ENCODE data around the gene LRP5. TPM values are rescaled to one million over a fixed set of nuclear protein-coding genes. Genes with fewer than 3 reads are reported as not detected.
"Not testable (repeated sequence)": the region's sequence is repeated elsewhere in the genome, so short reads cannot be mapped to it uniquely, and the experiment has no call there.

LRP5 gene
- total RNA-seq, 1 donor from 2014 or later, result 15.1 TPM

DNA sequence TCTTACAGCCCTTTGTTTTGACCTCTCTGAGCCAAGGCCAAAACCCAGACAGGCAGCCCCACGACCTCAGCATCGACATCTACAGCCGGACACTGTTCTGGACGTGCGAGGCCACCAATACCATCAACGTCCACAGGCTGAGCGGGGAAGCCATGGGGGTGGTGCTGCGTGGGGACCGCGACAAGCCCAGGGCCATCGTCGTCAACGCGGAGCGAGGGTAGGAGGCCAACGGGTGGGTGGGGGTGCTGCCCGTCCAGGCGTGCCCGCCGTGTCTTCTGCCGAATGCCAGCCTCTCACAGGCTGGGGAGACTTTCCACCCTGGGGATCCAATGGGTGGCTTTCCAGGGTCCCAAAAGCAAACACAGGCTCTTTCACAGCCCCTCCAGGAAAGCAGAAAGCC lies 111.1 kb downstream of the LRP5 start:
- DNase-seq, result no peak

DNA sequence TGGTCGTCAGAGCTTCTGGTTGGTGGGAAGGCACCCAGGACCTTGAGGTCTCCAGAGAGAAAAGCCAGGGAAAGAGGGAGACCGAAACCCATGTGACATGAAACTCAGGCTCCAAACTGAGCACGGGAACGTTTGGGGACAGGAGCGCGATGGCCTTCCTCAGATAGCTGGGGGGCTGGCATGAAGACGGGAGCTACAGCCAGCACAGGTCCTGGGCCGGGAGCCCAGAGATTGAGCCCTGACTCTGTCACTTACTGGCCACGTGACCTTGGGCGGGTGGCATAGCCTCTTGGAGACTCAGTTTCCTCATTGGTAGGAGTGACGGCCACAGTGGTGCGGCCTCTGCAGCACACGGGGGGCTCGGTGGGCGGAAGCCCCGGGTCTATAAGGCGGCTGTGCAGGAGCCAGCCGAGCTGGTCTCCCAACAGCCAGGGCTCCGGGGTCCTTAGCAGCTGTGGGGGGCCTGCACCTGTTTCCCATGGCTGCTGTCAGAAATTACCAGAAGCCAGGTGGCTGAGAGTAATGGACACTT lies 111.8 kb downstream of the LRP5 start:
- no peak for DNase-seq

DNA sequence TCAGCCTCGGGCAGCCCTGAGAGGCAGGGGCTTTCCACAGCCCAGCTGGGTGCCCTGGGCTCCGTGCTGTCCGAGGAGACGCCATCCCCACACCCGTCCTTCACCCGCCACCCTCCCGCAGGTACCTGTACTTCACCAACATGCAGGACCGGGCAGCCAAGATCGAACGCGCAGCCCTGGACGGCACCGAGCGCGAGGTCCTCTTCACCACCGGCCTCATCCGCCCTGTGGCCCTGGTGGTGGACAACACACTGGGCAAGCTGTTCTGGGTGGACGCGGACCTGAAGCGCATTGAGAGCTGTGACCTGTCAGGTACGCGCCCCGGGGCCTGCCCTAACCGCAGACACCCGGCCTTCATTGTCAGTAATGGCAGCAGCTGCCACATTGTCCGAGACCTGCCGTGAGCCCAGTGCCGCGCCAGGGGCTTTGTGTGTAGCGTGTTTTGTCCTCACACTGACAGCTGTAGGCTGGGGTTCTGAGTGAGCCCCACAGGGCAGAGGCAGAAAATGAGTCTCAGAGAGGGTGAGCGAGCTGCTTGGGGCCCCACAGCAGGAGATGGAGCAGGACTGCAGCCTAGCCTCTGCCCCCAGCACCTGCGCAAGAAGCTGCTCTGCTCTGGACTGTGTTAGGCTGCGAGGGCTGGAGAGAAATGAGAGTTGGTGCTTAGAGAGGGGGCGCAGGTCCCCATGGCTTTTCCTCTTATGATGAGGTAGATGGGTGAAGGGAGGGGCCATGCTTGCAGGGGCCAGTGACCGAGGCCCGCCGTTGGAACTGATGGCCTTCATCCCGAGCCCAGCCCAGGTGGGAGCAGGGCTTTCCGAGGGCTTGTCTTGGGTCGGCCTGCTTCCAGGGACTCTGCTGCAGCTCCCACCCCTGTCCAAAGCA lies 112.8 kb downstream of the LRP5 start:
- no peak for DNase-seq

DNA sequence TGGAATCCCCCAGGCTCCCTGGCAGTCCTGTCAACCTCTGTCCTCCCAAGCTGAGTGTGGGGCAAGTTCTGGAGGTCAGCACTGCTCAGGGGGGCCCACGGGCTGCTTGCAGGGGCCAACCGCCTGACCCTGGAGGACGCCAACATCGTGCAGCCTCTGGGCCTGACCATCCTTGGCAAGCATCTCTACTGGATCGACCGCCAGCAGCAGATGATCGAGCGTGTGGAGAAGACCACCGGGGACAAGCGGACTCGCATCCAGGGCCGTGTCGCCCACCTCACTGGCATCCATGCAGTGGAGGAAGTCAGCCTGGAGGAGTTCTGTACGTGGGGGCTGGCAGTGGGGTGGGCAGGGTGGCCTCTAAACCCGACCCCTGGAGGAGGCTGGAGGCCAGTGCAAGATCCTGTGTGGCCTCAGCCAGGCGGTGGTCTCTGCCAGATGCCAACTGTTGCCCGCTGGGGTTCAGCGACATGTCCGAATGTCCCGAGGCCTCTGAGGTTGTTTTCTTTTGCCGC lies 113.5 kb downstream of the LRP5 start:
- no peak for DNase-seq

DNA sequence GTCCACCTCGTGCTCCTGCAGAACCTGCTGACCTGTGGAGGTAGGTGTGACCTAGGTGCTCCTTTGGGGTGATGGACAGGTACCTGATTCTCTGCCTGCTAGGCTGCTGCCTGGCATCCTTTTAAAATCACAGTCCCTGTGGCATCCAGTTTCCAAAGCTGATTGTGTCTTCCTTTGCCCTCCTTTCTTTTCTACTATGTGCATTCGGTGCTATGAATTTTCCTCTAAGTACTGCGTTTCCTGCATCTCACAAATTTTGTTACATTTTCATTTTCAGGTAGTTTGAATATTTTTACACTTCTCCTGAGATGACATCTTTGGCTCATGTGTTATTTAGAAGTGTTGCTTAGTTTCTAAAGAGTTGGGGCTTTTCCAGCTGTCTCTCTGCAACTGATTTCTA lies 117.3 kb downstream of the LRP5 start:
- DNase-seq, result no peak

DNA sequence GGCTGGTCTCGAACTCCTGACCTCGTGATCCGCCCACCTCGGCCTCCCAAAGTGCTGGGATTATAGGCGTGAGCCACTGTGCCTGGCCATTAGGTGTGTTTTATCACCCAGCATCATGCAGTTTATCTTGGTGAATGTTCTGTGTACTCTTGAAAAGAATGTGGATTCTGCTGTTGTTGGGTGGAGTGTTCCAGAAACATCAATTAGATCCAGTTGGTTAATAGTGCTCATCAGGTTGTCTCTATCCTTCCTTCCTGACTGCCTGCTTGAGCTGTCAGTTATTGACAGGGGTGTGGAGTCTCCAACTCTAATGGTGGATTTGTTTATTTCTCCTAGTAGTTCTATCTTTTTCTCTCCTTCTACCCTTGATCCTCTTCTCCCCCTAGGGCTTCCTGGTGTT lies 118.0 kb downstream of the LRP5 start:
- no peak for DNase-seq

DNA sequence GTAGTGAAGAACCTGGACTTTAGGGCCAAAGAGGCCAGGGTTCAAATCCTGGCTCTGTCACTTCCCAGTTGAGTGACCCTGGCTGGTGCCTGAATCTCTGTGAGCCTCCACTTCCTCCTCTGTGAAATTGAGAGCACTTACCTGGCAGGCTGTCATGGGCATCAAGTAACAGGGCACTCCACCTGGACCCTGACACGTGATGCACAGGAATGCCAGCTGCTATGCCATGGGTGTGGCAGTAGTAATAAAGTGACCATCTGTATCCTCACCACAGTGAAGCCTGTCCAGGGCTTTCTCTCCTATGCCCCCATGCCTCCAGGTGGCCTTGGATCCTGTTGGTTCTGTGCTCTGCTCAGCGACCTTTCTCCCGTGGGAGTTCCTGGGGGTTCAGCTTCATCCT lies 118.4 kb downstream of the LRP5 start:
- no peak for DNase-seq

DNA sequence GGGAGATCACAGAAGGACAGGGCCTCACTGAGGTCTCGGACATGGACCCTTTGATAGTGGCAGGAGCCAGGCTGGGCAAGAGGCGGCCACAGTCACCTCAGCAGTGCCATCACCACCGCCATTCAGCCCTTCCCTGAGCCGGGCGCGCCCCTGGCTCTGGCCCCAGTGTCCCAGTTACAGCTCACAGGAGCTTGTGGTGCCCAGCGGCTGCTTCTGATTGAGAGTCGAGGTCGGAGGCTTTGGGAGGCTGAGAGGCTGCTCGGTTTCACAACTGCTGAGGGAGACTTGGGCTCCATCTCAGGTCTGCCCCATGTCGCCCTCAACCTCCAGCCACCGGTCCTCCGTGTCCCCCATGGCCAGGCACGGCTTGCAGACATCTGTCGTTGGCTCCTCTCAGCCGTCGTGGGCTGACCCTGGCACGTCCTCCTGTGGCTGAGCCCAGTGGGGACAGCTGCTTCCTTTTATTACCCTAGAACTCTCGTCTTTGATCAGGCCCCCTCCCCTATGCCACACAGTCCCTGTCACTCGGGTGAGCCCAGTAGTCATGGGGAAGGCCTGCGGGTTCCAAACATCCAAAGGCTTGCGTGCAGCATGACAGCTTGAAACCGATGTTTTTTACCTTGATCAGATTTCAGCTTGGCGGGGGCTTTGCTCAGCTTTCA lies 119.7 kb downstream of the LRP5 start:
- DNase-seq, result no peak

DNA sequence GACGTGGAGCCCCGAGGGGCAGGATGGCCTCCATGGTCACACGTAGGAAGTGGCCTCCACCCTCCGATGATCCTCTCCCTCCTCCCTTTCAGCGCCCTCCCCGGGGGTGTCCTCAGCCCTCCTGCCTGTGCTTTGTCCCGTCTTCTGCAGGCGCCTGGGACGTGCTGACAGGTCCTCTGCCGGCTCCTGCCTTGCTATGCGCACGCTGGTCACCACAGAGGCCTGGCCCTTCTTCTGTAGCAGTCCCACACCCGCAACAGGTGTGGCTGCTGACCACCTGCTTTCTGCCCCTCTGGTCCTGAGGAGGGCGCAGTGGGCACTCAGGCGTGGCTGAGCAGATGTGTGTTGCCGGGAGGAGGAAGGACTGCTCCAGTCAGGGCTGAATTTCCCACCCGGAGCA lies 120.5 kb downstream of the LRP5 start:
- no peak for DNase-seq

DNA sequence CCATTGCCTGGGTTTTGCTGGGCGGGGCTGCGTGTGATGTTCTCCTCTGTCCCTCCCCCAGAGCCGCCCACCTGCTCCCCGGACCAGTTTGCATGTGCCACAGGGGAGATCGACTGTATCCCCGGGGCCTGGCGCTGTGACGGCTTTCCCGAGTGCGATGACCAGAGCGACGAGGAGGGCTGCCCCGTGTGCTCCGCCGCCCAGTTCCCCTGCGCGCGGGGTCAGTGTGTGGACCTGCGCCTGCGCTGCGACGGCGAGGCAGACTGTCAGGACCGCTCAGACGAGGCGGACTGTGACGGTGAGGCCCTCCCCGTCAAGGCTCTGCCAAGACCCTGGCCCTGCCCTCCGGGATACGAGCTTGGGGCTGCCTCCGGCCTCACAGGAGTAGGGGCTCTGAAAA lies 121.2 kb downstream of the LRP5 start:
- DNase-seq, result no peak

DNA sequence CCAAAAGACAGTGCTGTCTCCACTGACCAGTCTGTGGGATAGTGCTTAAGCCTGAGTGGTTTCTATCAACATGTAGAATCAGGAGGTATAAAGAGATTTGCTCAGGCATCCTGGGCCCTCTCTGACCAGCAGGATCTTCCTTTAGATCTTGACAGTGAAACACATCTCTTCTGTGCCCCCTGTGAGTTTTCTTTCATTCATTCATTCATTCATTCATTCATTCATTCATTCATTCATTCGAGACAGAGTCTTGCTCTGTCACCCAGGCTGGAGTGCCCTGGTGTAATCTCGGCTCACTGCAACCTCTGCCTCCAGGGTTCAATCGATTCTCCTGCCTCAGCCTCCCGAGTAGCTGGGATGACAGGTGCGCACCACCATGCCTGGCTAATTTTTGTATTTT lies 121.8 kb downstream of the LRP5 start:
- DNase-seq, result not testable (repeated sequence)

DNA sequence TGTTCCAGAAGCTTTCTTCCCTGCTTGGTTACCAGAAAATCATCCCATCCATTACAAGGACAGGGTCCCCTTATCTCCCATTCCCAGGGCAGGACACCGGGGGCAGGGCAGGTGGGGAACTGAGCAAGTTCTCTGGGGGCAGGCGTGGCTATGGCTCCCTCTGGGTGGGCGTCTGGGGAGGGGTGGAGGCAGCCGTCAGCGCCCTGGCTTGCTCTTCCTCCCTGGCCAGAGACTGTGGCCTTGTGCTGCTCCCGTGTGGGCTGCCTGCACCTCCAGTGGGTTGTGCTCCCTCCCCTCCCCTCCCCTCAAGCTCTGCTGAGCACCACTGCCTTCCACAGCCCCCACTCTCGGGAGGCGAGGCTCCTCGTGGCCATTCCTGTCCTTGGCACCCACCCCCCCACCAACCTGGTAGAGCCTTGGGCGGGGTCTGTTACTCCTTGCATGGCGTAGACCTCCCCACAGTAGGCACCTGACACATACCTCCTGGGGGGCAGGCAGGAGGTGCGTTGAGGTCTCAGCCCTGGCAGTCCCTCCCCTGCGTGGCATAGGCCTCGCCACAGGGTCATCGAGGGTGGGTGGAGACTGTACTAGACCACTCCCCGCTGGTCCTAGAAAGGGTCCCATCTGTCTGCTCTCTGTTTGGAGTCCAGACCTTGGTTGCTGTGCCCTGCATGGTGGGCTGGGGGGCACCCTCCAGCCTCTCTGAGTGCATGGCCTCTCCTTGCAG lies 123.9 kb downstream of the LRP5 start:
- DNase-seq, result no peak

DNA sequence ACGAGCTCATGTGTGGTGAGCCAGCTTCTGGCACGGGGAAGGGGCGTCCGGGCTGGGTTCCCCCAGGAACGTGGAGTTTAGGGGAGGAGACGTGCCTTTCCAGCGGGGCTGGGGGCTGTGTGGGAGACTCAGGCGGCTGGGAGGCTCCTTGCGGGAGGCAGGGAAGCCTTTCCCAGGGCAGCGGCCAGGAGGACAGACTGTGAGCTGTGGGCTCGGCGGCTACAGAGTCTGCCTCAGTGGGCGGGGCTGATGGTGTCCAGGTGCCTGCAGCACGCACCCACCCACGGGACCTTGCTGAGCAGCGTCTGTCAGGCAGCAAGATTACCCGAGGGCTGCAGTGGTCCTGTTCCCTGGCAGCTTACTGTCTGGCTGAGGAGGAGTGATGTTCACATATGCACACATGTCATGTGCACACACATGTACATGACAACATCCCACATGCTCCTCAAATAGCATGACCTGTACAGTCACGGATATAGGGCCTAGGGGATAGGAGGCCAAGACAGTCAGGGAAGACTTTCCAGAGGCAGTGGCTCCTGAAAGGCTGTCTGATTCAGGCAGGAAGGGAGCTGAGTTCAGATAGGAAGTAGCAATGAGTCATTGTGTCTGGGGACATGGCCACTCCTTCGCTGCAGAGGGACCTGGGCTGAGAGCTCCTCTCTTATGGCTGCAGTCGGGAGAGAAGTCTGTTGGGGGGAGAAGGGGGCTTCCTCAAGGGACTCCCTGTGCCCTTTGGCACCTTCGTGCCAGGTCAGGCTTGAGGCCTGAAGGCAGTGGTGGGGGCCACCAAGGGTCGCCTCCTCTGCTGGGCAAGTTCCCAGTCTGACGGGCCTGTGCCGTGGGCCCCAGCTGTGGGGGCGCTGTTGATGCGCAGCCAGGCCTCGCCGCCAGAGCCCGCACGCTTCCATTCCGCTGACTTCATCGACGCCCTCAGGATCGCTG lies 124.9 kb downstream of the LRP5 start:
- no peak for DNase-seq

DNA sequence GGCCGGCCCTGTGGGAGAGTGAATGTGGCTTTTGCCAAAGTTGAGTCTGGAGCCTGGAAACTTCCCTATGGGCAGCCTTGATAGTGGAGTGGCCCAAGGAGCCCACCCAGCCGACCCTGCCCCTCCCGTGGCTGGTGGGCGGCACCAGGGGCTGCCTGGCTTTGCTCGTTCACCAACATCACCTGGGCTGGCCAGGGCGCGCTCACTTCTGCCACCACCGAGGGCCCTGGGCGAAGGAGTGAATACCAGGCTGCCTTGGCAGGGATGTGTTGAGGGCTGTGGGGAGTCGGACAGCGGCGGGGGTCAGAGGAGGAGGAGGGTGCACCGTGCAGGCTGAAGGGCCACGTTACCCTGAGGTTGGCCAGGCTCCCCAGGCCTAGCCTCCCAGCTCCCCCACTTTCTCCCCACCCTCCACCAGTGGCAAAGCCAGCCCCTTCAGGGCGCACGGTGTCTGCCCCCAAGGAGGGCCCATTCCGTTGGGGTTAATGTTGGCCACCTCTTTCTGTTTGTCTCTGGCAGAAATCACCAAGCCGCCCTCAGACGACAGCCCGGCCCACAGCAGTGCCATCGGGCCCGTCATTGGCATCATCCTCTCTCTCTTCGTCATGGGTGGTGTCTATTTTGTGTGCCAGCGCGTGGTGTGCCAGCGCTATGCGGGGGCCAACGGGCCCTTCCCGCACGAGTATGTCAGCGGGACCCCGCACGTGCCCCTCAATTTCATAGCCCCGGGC lies 125.7 kb downstream of the LRP5 start:
- no peak for DNase-seq

DNA sequence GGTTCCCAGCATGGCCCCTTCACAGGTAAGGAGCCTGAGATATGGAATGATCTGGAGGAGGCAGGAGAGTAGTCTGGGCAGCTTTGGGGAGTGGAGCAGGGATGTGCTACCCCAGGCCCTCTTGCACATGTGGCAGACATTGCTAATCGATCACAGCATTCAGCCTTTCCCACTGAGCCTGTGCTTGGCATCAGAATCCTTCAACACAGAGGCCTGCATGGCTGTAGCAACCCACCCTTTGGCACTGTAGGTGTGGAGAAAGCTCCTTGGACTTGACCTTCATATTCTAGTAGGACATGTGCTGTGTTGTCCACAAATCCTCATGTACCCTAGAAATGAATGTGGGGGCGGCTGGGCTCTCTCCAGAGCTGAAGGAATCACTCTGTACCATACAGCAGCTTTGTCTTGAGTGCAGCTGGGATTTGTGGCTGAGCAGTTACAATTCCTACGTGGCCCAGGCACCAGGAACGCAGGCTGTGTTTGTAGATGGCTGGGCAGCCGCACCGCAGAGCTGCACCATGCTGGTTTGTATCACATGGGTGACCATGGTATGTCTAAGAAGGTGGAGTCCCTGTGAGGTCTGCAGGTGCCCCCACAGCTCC lies 126.4 kb downstream of the LRP5 start:
- no peak for DNase-seq

DNA sequence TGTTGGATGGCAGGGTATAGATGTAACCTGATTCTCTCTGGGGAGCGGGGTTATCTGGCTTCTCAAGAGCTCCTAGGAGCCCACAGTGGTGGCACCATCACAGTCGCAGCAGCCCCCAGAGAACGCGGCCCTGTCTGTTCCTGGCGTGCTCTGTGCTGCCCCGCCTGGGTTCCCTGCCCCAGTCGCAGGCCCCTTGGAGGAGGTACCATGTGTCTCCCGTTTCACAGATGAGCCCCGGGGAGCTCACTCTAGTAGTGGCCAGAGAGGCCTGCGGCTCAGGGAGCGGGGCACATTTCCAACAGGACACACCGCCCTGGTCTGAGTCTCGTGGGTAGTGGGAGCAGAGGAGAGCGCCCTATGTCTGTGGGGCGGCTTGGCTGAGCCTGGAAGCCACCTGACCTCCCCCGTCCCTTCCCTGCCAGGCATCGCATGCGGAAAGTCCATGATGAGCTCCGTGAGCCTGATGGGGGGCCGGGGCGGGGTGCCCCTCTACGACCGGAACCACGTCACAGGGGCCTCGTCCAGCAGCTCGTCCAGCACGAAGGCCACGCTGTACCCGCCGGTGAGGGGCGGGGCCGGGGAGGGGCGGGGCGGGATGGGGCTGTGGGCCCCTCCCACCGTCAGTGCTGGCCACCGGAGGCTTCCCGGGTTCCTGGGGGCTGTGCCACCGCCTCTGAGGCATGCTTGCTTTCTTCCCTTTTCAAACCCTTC lies 127.1 kb downstream of the LRP5 start:
- no peak for DNase-seq

DNA sequence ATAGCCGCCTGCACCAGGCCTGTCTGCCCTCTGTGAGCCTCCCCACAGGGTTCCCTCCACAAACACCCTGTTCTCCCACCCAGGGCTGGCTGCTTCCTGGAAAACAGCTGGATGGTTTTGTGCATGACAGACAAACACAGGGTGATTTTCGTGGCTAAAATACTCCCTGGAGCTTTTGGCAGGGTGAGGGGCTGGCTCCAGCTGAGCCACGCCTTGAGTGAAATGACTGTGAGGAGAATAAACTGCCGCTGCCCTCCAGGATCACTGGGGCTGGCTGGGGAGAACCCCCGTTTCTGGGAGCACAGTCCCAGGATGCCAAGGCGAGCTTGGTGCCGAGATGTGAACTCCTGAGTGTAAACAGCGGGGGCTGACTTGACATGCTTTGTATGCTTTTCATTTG lies 127.8 kb downstream of the LRP5 start:
- DNase-seq, result no peak

DNA sequence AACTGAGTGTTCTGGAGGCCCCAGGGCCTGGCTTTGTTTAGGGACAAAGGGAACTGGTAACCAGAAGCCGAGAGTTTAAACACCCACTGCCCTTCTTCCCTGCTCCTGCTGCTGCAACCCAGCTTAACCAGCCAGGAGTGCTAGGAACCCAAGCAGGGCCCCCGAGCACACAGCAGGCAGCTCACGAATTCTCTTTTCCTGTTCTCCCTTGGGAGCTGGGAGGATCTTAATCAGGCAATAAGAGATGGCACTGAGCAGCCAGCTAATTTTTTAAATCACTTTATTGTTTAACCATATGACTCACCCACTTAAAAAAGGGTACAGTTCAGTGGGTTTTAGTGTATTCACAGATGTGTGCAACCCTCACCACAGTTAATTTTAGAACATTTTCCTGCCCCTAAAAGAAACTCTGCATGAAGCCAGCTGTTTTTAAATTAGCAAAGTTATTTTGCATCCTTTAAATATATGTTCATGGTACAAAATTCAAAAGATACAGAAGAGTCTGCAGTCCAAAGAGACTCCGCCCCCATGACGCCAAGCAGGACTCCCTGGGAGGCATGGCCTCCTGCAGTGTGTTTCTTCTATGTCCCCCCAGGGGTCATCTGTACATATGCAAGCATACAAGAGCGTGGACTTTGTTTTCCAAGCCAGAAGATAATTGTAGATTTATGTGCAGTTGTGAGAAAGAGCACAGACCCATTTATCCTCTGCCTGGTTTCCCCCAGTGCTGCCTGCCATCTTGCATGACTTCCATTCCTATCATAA lies 129.3 kb downstream of the LRP5 start:
- DNase-seq, result no peak

DNA sequence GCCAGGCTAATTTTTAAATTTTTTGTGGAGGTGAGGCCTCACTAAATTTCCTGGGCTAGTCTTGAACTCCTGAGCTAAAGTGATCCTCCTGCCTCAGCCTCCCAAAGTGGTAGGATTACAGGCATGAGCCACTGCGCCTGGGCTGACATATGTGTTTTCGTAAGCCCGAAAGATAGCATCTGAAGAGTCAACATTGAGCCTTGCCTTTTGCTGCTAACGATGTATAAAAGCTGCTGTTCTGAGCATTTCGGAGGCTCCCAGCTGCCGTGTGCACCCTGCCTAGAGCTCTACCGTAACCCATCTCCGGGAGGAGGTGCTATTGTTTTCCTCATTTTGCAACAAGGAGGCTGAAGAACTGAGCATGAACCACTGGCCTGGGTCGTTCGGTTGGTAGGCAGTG lies 130.0 kb downstream of the LRP5 start:
- DNase-seq, result no peak
